GM18505 (cell line): ENCODE measurements around the gene PWWP2B.
A peak's percentile ranks its signal among the peaks of the same experiment; 100 is the strongest.

ENCODE experiments used
- ATAC-seq: cut with Tn5 transposase; IDR thresholded peaks from one replicate; pipeline ENCODE4 v1.9.1; 2021; ENCODE audit not compliant: unreplicated experiment
- POLR2A ChIP-seq: IDR thresholded peaks from 4 replicates; pipeline ENCODE4 v1.6.1; 2011; ENCODE audit warnings: borderline replicate concordance; ENCODE audit not compliant: insufficient read depth, insufficient read length; ENCODE audit errors: extremely low read depth

Gene PWWP2B

GRCh38 chr10:132441818-132442524 lies 45.0 kb downstream of the PWWP2B start:
- no peak for ATAC-seq
- no peak for TF ChIP-seq POLR2A

- no peak for TF ChIP-seq POLR2A
- no peak for ATAC-seq
Measured at GRCh38 chr10:132442636-132443035, 45.6 kb downstream of the PWWP2B start.

GRCh38 chr10:132443605-132443982 lies 46.6 kb downstream of the PWWP2B start:
- peak; percentile 40 for ATAC-seq

GRCh38 chr10:132443983-132444876 lies 47.2 kb downstream of the PWWP2B start:
- ATAC-seq: no peak
- no peak for TF ChIP-seq POLR2A

More at GRCh38 chr10:132443605-132443982, 46.6 kb downstream of the PWWP2B start:
- no peak for TF ChIP-seq POLR2A

GRCh38 chr10:132444877-132445351 lies 47.9 kb downstream of the PWWP2B start:
- TF ChIP-seq POLR2A: no peak
- ATAC-seq: no peak

GRCh38 chr10:132445516-132446194 lies 48.7 kb downstream of the PWWP2B start:
- no peak for ATAC-seq
- no peak for TF ChIP-seq POLR2A

GRCh38 chr10:132446195-132446581 lies 49.2 kb downstream of the PWWP2B start:
- no peak for ATAC-seq

GRCh38 chr10:132446661-132447445 lies 49.9 kb downstream of the PWWP2B start:
- peak; percentile 55 for ATAC-seq
- no peak for TF ChIP-seq POLR2A

More at GRCh38 chr10:132446195-132446581, 49.2 kb downstream of the PWWP2B start:
- TF ChIP-seq POLR2A: no peak

GRCh38 chr10:132447446-132448247 lies 50.6 kb downstream of the PWWP2B start:
- no peak for ATAC-seq
- TF ChIP-seq POLR2A: no peak

GRCh38 chr10:132448248-132448731 lies 51.3 kb downstream of the PWWP2B start:
- TF ChIP-seq POLR2A: no peak

GRCh38 chr10:132449051-132449810 lies 52.2 kb downstream of the PWWP2B start:
- no peak for ATAC-seq
- TF ChIP-seq POLR2A: no peak

More at GRCh38 chr10:132448248-132448731, 51.3 kb downstream of the PWWP2B start:
- peak; percentile 24 for ATAC-seq
